NCI-H128 (cell line): ENCODE data around the gene UMODL1.
"Not testable (repeated sequence)": the region's sequence is repeated elsewhere in the genome, so short reads cannot be mapped to it uniquely, and the experiment has no call there.

Experiments
- DNase-seq: peaks from one replicate; lab custom pipeline; 2025; ENCODE audit not compliant: unreplicated experiment; lab: John Stamatoyannopoulos, UW

Gene UMODL1

DNA sequence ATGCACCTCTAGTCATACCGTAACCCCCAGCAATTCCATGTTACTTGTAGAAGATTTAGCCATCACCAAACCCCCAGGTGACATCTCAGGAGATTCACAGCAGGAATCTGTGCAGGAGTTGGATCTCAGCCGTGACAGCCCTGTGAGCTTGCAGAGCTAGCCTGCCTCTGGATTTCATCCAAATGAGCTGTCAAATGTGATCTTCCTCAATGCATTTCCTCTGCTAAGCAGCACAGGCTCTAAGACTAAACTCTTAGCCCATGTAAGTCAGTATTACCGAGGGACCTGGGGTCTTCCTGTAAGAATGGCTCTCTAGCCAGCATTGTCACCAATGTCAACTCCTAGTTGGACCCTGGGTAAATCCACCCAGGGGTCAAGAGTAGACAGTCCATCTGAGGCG lies 41.7 kb downstream of the UMODL1 start:
- DNase-seq: no peak

DNA sequence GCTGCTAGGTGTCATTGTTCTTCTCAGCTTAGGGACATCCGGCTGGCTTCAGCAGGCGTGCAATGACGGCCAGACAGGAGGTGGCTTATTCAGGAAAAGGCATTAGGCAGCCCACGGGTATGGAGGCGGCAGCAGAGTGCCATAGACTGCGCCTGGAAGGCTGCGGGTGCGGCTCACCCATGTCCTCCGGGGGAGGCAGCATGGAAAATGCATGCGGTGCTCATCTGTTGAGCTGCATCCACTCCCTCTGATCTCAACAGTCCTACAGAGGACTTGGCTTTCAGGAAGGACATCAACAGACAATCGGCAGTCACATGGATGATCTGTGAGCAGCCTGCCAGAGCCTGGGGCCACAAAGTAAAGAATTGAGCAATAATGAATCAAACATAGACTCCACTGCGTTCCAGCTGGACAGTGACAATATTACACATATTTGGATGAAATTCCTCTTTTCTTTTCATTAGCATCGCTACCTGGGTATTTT lies 42.9 kb downstream of the UMODL1 start:
- no peak for DNase-seq

GRCh38 chr21:42114646-42115045 lies 43.5 kb downstream of the UMODL1 start:
- DNase-seq: no peak

- DNase-seq: no peak
These were observed 44.1 kb downstream of the UMODL1 start for GRCh38 chr21:42115136-42115683.

DNA sequence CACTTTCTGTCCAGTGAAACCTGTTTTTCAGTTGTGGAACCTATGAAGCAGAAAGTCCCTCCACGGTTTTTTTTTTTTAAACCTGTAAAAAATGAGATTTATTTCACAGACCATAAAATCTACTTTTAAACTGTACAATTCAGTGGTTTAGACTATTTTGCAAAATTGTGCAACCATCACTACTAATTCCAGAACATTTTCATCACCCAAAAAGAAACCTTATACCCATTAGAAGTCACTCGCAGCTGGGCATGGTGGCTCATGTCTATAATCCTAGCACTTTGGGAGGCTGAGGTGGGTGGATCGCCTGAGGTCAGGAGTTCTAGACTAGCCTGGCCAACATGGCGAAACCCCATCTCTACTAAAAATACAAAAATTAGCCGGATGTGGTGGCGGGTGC lies 45.4 kb downstream of the UMODL1 start:
- DNase-seq: not testable (repeated sequence)

GRCh38 chr21:42117229-42117966 lies 46.3 kb downstream of the UMODL1 start:
- DNase-seq: peak; percentile 46

DNA sequence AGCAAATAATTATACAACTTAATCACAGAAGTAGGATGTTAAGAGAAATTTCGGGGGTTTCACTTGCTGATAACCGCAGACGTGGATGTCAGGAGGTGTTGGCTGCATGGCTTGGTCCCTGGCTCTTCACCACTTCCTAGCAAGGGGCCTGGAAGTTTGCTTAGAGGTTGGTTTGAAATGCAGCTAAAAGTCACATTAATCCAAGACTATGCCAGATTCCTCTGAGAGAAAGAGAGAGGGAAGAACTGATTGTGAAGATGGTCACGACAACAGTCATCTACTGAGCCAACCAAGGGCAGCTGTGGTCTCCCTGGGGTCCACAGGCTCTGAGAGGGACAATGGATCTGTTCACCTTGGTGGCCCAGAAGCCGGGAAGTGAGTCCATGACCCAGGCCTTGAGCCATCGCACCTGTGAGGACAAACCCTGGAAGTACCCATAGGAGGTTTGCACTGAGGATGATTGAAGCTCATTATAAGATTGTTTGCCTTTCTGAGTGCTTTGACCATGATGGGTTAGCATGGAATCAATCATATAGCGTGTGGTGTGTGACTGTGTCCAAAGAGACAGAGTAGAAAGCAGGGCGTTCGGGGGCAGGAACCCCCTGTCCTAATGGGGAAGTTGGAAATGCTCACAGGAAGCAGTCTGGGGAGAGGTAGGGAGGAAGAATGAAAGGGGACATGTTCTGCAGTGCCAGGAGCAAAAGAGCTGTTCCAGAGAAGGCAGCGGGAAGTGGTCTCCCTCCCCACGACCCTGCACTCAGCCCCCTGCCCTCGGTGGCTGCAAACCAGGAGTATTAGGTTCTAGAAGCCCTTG lies 47.1 kb downstream of the UMODL1 start:
- DNase-seq: no peak

DNA sequence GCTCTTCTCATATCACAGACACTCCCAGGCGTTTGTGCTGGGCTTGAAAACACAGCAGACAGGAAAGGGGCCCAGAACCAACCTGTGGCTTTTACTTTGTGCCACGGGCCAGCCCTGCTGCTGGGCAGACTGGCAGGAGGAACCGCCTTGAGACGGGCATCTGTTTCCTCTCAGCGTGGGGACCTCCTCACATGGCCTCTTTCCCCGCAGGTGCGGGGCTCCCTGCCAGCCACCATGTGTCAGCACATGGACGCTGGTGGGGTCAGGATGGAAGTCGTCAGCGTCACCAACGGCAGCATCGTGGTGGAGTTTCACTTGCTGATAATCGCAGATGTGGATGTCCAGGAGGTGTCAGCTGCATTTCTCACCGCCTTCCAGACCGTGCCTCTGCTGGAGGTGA lies 47.8 kb downstream of the UMODL1 start:
- DNase-seq: no peak

GRCh38 chr21:42120101-42120902 lies 49.2 kb downstream of the UMODL1 start:
- peak; percentile 33 for DNase-seq

GRCh38 chr21:42120903-42121535 lies 49.9 kb downstream of the UMODL1 start:
- no peak for DNase-seq

DNA sequence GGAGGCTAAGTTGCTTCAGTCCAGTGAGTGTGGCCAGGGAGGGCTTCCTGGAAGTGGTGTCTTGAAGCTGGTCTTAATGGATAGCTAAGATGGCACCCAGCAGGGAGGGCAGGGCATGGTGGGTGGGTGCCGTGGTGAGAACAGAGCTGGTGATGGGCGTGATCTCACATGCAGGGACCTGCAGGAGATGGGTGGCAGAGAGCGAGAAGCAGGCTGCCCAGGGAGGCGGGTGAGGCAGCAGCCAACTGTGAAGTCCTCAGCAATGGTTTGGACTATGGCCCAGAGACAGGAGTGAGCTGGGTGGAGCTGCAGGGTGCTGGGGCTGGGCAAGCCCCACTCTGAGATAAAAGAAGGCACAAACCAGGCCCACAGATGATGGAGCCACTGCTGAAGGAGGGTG lies 50.7 kb downstream of the UMODL1 start:
- no peak for DNase-seq

DNA sequence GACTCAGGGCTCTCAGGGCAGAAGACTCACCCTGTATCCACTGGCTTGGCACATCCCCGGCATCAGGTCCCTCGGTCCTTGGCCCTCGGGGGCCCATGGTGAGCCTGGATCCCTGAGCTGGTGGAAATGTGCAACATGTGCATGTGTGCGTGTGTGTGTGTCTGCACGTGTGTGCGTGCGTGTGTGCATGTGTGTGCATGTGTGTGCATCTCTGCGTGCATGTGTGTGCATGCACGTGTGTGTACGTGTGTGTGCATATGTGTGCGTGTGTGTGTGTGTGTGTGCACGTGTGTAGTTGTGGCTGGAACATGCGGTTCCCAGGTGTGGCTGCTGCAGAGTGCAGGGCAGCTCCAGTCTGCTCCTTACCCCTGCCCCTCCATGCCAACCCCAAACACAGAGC lies 51.3 kb downstream of the UMODL1 start:
- no peak for DNase-seq

- no peak for DNase-seq
These were observed 51.7 kb downstream of the UMODL1 start for GRCh38 chr21:42122808-42123207.

GRCh38 chr21:42123219-42123908 lies 52.2 kb downstream of the UMODL1 start:
- DNase-seq: no peak

DNA sequence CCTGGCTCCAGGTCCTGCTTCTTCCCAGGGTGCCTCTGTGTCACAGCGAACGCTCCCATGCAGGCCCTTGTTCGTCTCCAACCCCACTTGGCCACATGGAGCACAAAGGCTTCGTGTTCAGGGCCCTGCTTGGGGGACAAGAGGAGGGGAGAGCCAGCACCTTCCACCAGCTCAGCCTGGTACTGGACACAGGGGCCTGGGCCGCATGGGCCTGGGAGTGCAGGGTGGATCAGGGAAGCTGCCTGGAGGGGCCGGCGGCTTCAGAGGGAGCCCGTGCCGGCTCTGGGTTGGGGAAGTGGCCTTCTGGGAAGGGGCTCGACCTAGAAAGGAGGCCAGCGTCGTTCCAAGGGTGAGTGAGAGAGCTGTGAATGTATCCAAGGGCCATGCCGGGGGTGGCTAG lies 53.0 kb downstream of the UMODL1 start:
- no peak for DNase-seq

GRCh38 chr21:42124826-42125570 lies 53.9 kb downstream of the UMODL1 start:
- DNase-seq: no peak

DNA sequence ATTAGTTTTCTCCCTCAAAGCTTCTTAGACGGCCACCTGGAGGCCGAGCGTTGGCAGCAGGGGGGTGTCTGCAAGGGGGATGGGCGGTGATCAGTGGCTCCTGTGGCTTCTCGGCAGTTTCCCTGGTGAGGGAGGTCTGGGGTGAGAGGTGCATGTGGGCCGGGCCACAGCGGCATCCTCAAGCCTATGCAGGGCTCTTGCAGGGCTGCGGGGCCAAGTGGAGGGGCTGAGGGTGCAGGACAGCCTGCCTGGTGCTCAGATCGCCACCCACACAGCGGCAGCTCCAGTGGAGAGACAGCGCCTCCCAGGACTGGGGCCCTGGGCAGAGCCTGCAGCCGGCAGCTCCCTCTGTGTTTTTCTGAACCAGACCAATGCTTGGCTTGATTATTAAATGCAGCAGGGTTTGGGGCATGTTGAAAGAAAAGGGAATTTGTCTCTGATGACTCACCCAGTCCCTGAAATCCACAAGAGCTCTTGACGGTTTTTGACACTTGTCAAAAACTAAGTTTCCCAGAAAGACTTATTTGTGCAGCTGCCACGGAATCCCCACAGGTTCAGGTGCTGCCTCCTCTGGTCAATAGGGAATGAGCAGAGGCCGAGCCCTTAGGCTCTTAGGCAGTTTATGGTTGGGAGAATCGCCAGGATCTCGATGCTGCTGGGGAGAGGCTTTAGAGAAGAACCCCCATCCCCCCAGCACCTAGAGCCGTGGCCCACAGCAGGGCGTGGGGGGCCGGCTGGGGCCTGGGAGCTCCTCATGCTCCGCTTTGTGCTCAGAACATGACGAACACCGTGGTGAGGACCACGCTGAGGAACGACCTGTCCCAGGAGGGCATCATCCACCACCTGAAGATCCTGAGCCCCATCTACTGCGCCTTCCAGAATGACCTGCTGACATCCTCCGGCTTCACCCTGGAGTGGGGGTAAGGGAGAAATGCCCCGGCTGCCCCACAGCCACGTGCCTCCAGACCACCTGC lies 54.7 kb downstream of the UMODL1 start:
- no peak for DNase-seq
